Gastroesophageal sphincter (tissue), 3 donors: Measurements from ENCODE around the gene PNPLA1.

ENCODE experiments used
- CTCF ChIP-seq, 4 experiments: fragments of 200-600 bp in 2 of 4; fragments of 450-650 bp in 2 of 4; sonication (generic) in 1 of 4; IDR thresholded peaks; one replicate each; pipeline ENCODE4 v1.5.1; 2017 to 2019; ENCODE audit warnings: antibody characterized with exemption in 4 of 4, mild to moderate bottlenecking in 2 of 4, moderate library complexity in 2 of 4
- EP300 ChIP-seq: sonication (generic); formaldehyde crosslinking; IDR thresholded peaks from one replicate; pipeline ENCODE4 v1.6.1; 2017; ENCODE audit warnings: antibody characterized with exemption, mild to moderate bottlenecking
- POLR2AphosphoS5 ChIP-seq: sonication (generic); formaldehyde crosslinking; IDR thresholded peaks from one replicate; pipeline ENCODE4 v1.6.1; 2017; ENCODE audit warnings: antibody characterized with exemption

- TF ChIP-seq POLR2AphosphoS5 (no peak), CTCF (IDR thresholded peaks at IDR 0.05) (no peak), EP300 (no peak)
Measured at GRCh38 chr6:36235309-36235708, 34.6 kb upstream of the PNPLA1 start.
